SKM-1 (cell line): Measurements from ENCODE around the gene EHD1.
A peak's percentile ranks its signal among the peaks of the same experiment; 100 is the strongest.

ENCODE experiments used
- DNase-seq: peaks from one replicate; lab custom pipeline; 2025; ENCODE audit not compliant: unreplicated experiment; lab: John Stamatoyannopoulos, UW

The EHD1 gene

GRCh38 chr11:64875369-64876228, 2.8 kb downstream of the EHD1 start:
- DNase-seq: peak; percentile 87

GRCh38 chr11:64874308-64875240, 3.8 kb downstream of the EHD1 start:
- DNase-seq: no peak

- DNase-seq: no peak
Measured at GRCh38 chr11:64872790-64873488, 5.5 kb downstream of the EHD1 start.

GRCh38 chr11:64871492-64871891, 6.9 kb downstream of the EHD1 start:
- no peak for DNase-seq

- DNase-seq: no peak
Measured at GRCh38 chr11:64870893-64871466, 7.4 kb downstream of the EHD1 start.

GRCh38 chr11:64870176-64870892, 8.1 kb downstream of the EHD1 start:
- peak; percentile 50 for DNase-seq

GRCh38 chr11:64869571-64870175, 8.7 kb downstream of the EHD1 start:
- no peak for DNase-seq

GRCh38 chr11:64868904-64869570, 9.4 kb downstream of the EHD1 start:
- DNase-seq: no peak

- DNase-seq: no peak
Measured at GRCh38 chr11:64867748-64868462, 10.5 kb downstream of the EHD1 start.

GRCh38 chr11:64866173-64866491, 12.3 kb downstream of the EHD1 start:
- no peak for DNase-seq

- no peak for DNase-seq
Measured at GRCh38 chr11:64865286-64866172, 12.9 kb downstream of the EHD1 start.

- DNase-seq: no peak
Measured at GRCh38 chr11:64864473-64865285, 13.7 kb downstream of the EHD1 start.

- no peak for DNase-seq
Measured at GRCh38 chr11:64864135-64864472, 14.3 kb downstream of the EHD1 start.

GRCh38 chr11:64863391-64864060, 14.9 kb downstream of the EHD1 start:
- DNase-seq: no peak

GRCh38 chr11:64862987-64863390, 15.4 kb downstream of the EHD1 start:
- no peak for DNase-seq

GRCh38 chr11:64861227-64861975, 17.0 kb downstream of the EHD1 start:
- peak; percentile 70 for DNase-seq
